ENCODE data around the gene TMEM179.

TMEM179 gene

GRCh38 chr14:104632781-104633180 is 28.2 kb upstream of the TMEM179 start:
- DNase-seq: no peak
- intact Hi-C loops (cut with DNase I; ENCODE audit: low total_unique reads): no loop called here

DNA sequence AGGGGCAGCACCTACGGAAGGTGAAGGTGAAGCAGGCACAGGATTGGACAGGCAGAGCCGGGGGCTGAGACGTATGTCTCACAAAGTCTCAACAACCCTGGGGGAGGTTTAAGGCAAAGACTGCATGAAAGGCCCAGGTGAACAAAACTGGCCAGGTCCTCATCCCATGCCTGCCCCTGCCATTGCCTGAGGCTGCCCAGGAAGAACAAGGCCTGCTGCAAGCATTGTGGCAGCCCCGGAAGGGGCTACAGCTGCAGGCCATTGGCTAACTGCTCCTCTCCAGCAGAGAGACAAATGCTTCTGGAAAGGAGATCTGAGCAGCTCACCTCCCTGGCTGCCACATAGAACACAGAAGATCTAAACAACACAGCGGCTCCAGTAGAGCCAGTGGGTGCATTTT is 20.4 kb upstream of the TMEM179 start:
- H3K27ac ChIP-seq: no peak overlapping the region
- intact Hi-C loops (cut with DNase I; ENCODE audit: low total_unique reads): no loop called here
- peaks cover 0 to 27% of the 10 kb centered on the region in 2 donors for H3K27me3 ChIP-seq
- H3K4me3 ChIP-seq: no peak overlapping the region
- TF ChIP-seq CTCF (IDR thresholded peaks at IDR 0.05): no peak
- H3K36me3 ChIP-seq: no peaks in the 10 kb centered on the region
- H3K9me3 ChIP-seq: peaks cover 0 to 12% (median 9%) of the 10 kb centered on the region in 3 donors
- no peaks in the 10 kb centered on the region for H3K4me1 ChIP-seq
- no peak for DNase-seq

More at GRCh38 chr14:104632781-104633180, 28.2 kb upstream of the TMEM179 start:
- Histone ChIP-seq H3K4me1 (no peaks in the 10 kb centered on the region), H3K9me3 (peaks cover 0 to 13% (median 9%) of the 10 kb centered on the region in 3 donors), H3K27me3 (peaks cover 0 to 49% of the 10 kb centered on the region in 2 donors), H3K4me3 (no peak overlapping the region), H3K36me3 (no peaks in the 10 kb centered on the region), H3K27ac (no peak overlapping the region)
- TF ChIP-seq CTCF (IDR thresholded peaks at IDR 0.05): no peak

DNA sequence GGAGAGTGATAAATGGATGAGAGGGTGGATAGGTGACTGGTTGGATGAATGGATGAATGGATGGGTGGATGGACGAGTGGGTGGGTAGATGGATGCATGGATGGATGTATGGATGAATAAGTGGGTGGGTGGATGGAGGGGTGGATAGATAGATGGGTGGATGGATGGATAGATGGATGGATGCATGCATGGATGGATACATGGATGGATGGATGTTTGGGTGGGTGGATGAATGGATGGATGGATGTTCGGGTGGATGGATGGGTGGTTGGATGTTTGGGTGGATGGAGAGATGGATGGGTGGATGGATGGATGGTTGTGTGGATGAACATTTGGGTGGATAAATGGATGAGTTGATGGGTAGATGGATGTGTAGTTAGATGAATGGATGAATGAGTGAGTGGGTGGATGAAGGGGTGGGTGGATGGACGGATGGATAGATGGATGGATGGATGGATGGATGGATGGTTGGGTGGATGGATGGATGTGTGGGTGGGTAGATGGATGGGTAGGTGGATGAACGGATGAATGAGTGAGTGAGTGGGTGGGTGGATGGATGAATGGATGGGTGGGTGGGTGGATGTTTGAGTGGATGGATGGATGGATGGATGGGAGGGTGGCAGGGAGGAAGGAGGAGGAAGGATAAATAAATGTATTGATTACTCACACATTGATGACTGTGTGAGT is 9.7 kb upstream of the TMEM179 start:
- intact Hi-C loops (cut with DNase I; ENCODE audit: low total_unique reads): no loop called here
- TF ChIP-seq CTCF (IDR thresholded peaks at IDR 0.05): no peak
- Histone ChIP-seq H3K4me3 (no peak overlapping the region), H3K4me1 (no peaks in the 10 kb centered on the region), H3K36me3 (no peaks in the 10 kb centered on the region), H3K27me3 (peaks cover 0 to 52% of the 10 kb centered on the region in 2 donors), H3K9me3 (no peaks in the 10 kb centered on the region), H3K27ac (no peak overlapping the region)
- DNase-seq: no peak

DNA sequence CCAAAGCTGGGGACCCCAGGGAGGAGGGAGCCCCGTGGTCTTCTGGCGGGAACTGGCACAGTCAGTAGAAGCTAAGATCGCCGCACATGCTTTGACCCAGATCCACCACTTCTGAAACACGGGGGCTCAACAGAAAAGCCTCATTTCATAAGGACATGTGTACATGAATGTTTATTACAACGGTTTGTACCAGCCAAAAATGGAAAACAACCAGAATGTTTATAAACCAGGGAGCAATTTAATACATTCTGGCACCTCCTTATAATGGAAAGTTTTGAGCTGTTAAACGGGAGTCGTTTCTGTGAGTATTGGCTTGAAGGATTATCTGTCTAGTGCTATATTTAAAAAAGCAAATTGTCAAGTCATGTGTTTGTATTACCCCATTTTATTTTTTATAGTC is 7.3 kb upstream of the TMEM179 start:
- H3K36me3 ChIP-seq: no peaks in the 10 kb centered on the region
- DNase-seq: peak in 1 of 2 donors; percentile 5
- no peak overlapping the region for H3K4me3 ChIP-seq
- no peak for TF ChIP-seq CTCF (IDR thresholded peaks at IDR 0.05)
- H3K9me3 ChIP-seq: no peaks in the 10 kb centered on the region
- intact Hi-C loops (cut with DNase I; ENCODE audit: low total_unique reads): no loop called here
- H3K27me3 ChIP-seq: peaks cover 0 to 32% of the 10 kb centered on the region in 2 donors
- no peaks in the 10 kb centered on the region for H3K4me1 ChIP-seq
- H3K27ac ChIP-seq: no peak overlapping the region

DNA sequence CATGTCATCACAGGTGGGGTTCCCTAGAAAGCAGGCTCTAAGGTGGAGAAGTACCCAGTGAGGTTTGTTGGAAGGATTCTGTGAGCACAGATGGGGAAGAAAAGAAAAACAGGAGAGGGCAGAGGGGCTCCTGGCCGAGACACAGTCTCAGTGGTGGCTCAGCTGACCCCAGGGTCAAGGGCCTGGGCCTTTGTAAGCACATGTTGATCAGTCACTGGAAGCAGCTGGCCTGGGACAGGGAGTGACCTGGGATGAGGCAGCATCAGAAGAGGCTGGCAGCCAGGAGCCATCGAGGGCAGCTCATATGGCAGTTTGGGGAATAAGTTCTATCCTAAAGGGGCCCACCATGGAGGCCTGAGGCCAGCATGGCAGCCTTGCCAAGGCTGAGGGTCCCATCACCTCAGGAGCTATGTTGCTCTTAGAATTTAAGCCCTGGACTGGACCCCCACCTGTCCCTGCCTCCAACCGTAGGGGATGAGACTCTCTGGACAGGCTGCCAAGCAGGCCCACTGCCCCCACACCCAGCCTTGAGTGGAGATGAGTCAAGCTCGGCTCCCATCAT is 6.3 kb upstream of the TMEM179 start:
- H3K36me3 ChIP-seq: no peaks in the 10 kb centered on the region
- H3K9me3 ChIP-seq: no peaks in the 10 kb centered on the region
- no peaks in the 10 kb centered on the region for H3K4me1 ChIP-seq
- no peak for TF ChIP-seq CTCF (IDR thresholded peaks at IDR 0.05)
- H3K27ac ChIP-seq: no peak overlapping the region
- no peak overlapping the region for H3K4me3 ChIP-seq
- DNase-seq: peak; percentile 13 to 60
- H3K27me3 ChIP-seq: peaks cover 0 to 33% of the 10 kb centered on the region in 2 donors
- intact Hi-C loops (cut with DNase I; ENCODE audit: low total_unique reads): no loop called here
